ENCODE data around the gene HTR7. TPM values are rescaled to one million over a fixed set of nuclear protein-coding genes. Genes with fewer than 3 reads are reported as not detected.

HTR7 gene
- total and polyA plus RNA-seq, 2 of the 8 experiments (the other 6 are each of a cell fraction or from before 2014, with no cell fraction given), result 22.9 to 24.6 TPM

- Histone ChIP-seq H2BK12ac (ENCODE audit: low read depth, low read length) (no peak overlapping the region), H2BK120ac (replicated peaks; ENCODE audit: low read depth, low read length) (no peak overlapping the region), H3K4ac (replicated peaks; ENCODE audit: insufficient read length, low read depth, low read length) (no peak overlapping the region), H3K18ac (ENCODE audit: extremely low read depth, low read length) (no peak overlapping the region), H2BK15ac (ENCODE audit: low read length) (no peak overlapping the region), H3K36me3 (ENCODE audit: control insufficient read depth in 2 of 4, insufficient read depth in 4 of 4, low read length in 3 of 4) (peaks cover 0 to 18% (median 5%) of the 10 kb centered on the region in 4 experiments; a peak in 3 of 8 replicates), H3K27me3 (replicated peaks in 1 of 4; ENCODE audit: control insufficient read depth in 3 of 4, extremely low read depth in 1 of 4, insufficient read depth in 3 of 4, low read length in 3 of 4) (no peaks in the 10 kb centered on the region), H3K9me3 (ENCODE audit: insufficient read depth in 2 of 2, low read depth in 1 of 2, low read length in 1 of 2) (no peaks in the 10 kb centered on the region; a peak in 1 of 4 replicates), H3K14ac (ENCODE audit: insufficient read length) (no peak overlapping the region), H2AK5ac (ENCODE audit: low read depth, low read length) (no peak overlapping the region), H3K79me1 (ENCODE audit: low read depth, low read length) (no peaks in the 10 kb centered on the region), H3K4me2 (ENCODE audit: insufficient read depth in 1 of 2, low read depth in 2 of 2, low read length in 2 of 2) (no peak overlapping the region), H4K20me1 (replicated peaks in 1 of 2; ENCODE audit: control insufficient read depth in 1 of 2, insufficient read depth in 2 of 2, low read length in 2 of 2) (no peaks in the 10 kb centered on the region), H2BK5ac (ENCODE audit: low read depth, low read length) (no peak overlapping the region), H3K79me2 (ENCODE audit: control insufficient read depth in 1 of 2, insufficient read depth in 2 of 2, low read length in 2 of 2) (no peaks in the 10 kb centered on the region), H4K5ac (ENCODE audit: insufficient read length, low read depth, low read length) (no peak overlapping the region), H3K23me2 (ENCODE audit: low read depth, low read length) (no peaks in the 10 kb centered on the region), H4K8ac (ENCODE audit: extremely low read depth, insufficient read depth, low read length) (no peak overlapping the region), H3K27ac (ENCODE audit: low read depth, low read length) (no peak overlapping the region), H3K4me3 (ENCODE audit: extremely low read depth in 1 of 4, insufficient read depth in 2 of 4, low read depth in 3 of 4, low read length in 4 of 4) (no peak overlapping the region), H3K23ac (ENCODE audit: insufficient read length) (no peak overlapping the region), H3K4me1 (replicated peaks in 1 of 4; ENCODE audit: control insufficient read depth in 3 of 4, insufficient read depth in 4 of 4, low read length in 3 of 4) (no peaks in the 10 kb centered on the region), H2BK20ac (ENCODE audit: low read length) (no peak overlapping the region), H2AFZ (ENCODE audit: low read length) (no peak overlapping the region), H4K91ac (replicated peaks; ENCODE audit: insufficient read length, low read length) (no peak overlapping the region), H3K56ac (replicated peaks; ENCODE audit: insufficient read length, low read depth, low read length) (no peak overlapping the region), H3K9ac (replicated peaks in 1 of 4; ENCODE audit: extremely low read depth in 1 of 4, low read depth in 3 of 4, low read length in 3 of 4) (no peak overlapping the region)
- CTCF ChIA-PET (ENCODE audit: partially characterized antibody), result no interaction called here
- TF ChIP-seq ASH2L (IDR thresholded peaks at IDR 0.05; ENCODE audit: low read length) (no peak), RAD21 (IDR thresholded peaks at IDR 0.05 in 1 of 2, conservative IDR thresholded peaks at IDR 0.05 in 1 of 2; ENCODE audit: low read depth in 2 of 2, low read length in 2 of 2) (no peak), E2F6 (IDR thresholded peaks at IDR 0.05) (no peak), EGR1 (IDR thresholded peaks at IDR 0.05; ENCODE audit: borderline replicate concordance, low read depth, low read length) (no peak), MAX (IDR thresholded peaks at IDR 0.05) (no peak), POU5F1 (IDR thresholded peaks at IDR 0.05; ENCODE audit: low read depth, low read length) (no peak), SIN3A (conservative IDR thresholded peaks at IDR 0.05 in 1 of 2, IDR thresholded peaks at IDR 0.05 in 1 of 2; ENCODE audit: low read depth in 1 of 2, low read length in 2 of 2) (no peak), SIRT6 (IDR thresholded peaks at IDR 0.05; ENCODE audit: low read length) (no peak), KDM1A (IDR thresholded peaks at IDR 0.05; ENCODE audit: borderline replicate concordance, low read length) (no peak), SRF (IDR thresholded peaks at IDR 0.05; ENCODE audit: low read depth, low read length) (no peak), RBBP5 (IDR thresholded peaks at IDR 0.05; ENCODE audit: borderline replicate concordance, low read depth, low read length) (no peak), ATF3 (IDR thresholded peaks at IDR 0.05; ENCODE audit: insufficient read depth, low read depth, low read length) (no peak)
- 93% methylated on average over 1 of the region's 1 CpG; no CpG with 5 or more reads in 1 of the 2 experiments for WGBS, 2 experiments (ENCODE audit: extremely low coverage in 1 of 2, insufficient coverage in 1 of 2, insufficient read length in 1 of 2, insufficient replicate concordance in 2 of 2, low coverage in 1 of 2, low lambda C conversion rate in 2 of 2, missing lambda C conversion rate in 1 of 2)
- POLR2A ChIA-PET (ENCODE audit: partially characterized antibody), result no interaction called here
- no peak for DNase-seq (ENCODE audit: low read depth in 1 of 2, low spot score in 2 of 2)
- FAIRE-seq, result no peak
These were observed 48.1 kb upstream of the HTR7 start for GRCh38 chr10:90905925-90906324.
